ENCODE measurements around the gene GID4.

DNA sequence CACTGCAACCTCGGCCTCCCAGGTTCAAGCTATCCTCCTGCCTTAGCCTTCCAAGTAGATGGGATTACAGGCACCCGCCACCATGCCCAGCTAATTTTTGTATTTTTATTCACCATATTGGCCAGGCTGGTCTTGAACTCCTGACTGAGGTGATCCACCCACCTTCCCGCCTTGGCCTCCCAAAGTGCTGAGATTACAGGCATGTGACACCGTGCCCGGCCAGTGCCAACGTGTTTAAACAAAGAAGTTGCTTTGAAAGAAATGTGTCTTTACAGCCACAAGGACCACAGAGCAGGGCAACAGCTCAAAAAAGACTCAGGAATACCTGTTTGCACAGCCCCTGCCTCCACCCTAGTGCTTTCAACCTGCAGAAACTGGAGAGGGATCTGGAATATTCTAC, 25.2 kb upstream of the GID4 start:
- TF ChIP-seq POLR2A (IDR thresholded peaks at IDR 0.05), result no peak
- no peak for TF ChIP-seq CTCF (IDR thresholded peaks at IDR 0.05)
